HG03469 (cell line): Measurements from ENCODE around the gene RNGTT.

Source experiments
- ATAC-seq: cut with Tn5 transposase; IDR thresholded peaks from one replicate; pipeline ENCODE4 v1.9.1; 2021; ENCODE audit warnings: mild to moderate bottlenecking, moderate library complexity, moderate number of reproducible peaks; ENCODE audit not compliant: unreplicated experiment

Gene RNGTT

GRCh38 chr6:88566746-88567534 is 396.5 kb downstream of the RNGTT start:
- ATAC-seq: no peak

GRCh38 chr6:88565836-88566235 is 397.6 kb downstream of the RNGTT start:
- ATAC-seq: no peak

GRCh38 chr6:88565409-88565811 is 398.0 kb downstream of the RNGTT start:
- no peak for ATAC-seq

- ATAC-seq: no peak
Observed at GRCh38 chr6:88563277-88563625, 400.2 kb downstream of the RNGTT start.

- ATAC-seq: no peak
Observed at GRCh38 chr6:88562353-88563276, 400.8 kb downstream of the RNGTT start.

GRCh38 chr6:88561954-88562315 is 401.5 kb downstream of the RNGTT start:
- no peak for ATAC-seq

GRCh38 chr6:88561034-88561953 is 402.1 kb downstream of the RNGTT start:
- no peak for ATAC-seq
